GM18907 (cell line): ENCODE results near the gene SNED1.

Source experiments
- ATAC-seq: cut with Tn5 transposase; IDR thresholded peaks from one replicate; pipeline ENCODE4 v1.9.1; 2021; ENCODE audit warnings: mild to moderate bottlenecking, moderate library complexity; ENCODE audit not compliant: unreplicated experiment

SNED1 gene

DNA sequence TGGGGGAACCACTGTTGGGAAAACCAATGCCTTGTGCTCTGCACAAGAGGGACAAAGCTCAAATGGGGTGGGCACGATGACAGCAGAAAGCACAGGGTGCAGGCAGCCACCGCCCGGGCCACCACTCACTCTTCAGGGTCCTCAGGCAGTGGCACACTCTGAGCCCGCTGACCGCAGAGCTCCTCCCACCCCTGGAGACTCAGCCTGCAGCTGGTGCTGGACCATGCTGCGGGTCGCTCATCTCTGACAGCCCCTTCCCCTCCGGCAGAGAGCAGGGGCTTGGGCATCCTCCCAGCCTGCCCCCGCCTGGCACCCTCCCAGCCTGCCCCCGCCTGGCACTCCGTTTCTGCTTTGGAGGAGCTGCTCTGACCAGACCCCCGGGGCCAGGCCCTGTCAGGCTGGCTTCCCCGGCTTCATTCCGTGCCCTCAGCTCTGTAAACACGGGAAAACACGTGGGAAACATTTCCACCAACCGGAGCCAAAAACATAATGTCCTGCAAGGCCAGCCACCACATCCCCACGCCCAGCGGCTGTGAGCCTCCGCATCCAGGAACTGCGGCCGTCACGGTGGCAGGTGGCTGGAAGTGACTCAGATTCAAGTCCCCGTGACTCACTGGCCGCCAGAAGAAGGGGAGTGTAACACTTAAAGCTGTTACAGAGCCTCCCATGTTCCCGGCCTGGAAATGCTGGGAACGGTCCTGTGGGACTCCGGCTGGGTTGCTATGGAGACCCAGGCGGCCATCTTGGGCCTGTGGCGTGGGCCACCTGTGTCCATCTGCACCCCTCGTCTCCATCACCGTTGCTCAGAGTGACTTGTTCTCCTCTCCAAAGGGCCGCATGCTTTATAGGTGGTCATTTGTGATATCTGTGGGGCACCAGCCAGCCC, 6.8 kb upstream of the SNED1 start:
- no peak for ATAC-seq

DNA sequence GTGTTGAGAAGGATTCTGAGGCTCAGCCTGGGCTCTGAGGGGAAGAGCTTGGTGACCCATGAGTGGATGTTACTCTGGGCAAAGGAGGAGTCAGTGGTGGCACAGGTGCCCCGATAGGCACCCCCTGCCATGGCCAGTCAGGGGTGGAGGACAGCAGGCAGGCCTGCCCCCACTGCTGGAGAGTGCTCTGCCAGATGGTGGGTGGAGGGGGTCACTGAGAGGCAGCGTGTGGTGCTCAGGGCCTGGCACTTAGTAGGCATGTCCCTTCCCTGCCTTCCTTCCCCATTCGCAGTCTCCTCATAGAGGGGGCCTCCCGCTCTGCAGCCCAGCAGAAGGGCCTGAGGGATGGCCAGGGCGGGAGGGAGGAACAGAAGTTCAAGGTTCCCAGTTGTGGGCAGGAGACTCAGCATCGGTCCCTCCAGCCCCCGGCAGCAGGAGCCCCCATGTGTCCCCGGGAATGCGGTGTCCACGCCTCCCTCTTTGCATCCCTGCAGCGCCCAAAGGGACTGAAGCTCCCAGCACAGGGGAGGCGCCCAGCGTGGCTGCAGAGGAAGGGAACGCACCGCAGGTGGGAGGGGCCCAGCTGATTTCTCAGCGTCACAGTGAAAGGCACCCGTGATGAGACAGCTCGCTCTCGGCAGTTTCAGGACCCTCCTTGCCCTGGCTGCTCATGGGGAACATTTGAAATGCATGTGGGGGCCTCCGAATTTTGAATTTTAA, 5.7 kb upstream of the SNED1 start:
- ATAC-seq, result no peak

DNA sequence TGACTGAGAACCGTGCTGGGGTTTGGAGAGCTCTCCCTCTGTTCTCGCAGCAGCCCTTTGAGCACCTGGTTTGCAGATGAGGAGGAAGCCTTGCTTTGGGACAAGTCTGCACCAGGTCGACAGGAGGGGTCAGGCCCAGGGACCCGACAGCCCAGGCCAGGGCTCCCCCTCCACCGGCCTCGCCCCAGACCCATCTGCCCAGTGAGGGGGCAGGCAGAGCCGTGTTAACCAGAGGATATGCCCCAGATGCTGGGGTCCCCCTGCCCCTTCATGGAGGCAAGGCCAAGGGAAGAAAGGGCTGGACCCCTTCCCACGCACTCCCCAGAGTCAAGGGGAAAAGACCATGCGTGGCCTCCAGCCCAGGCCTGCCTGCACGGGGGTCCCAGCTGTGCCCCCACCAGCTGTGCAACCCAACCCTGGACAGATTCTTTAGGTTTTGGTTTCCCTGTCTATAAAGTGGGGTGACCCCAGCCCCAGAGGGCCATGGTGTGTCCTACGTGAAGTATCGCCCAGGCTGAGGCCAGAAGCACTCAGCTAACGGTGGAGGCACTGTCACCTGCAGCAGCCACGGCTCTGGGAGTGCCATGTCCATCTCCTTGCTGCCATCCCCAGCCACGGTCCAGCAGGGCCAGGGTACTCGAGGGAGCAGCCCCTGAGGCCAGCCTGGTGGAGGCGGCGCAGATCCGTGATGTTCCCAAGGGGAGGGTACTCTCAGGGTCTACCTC, 4.8 kb upstream of the SNED1 start:
- ATAC-seq, result no peak

DNA sequence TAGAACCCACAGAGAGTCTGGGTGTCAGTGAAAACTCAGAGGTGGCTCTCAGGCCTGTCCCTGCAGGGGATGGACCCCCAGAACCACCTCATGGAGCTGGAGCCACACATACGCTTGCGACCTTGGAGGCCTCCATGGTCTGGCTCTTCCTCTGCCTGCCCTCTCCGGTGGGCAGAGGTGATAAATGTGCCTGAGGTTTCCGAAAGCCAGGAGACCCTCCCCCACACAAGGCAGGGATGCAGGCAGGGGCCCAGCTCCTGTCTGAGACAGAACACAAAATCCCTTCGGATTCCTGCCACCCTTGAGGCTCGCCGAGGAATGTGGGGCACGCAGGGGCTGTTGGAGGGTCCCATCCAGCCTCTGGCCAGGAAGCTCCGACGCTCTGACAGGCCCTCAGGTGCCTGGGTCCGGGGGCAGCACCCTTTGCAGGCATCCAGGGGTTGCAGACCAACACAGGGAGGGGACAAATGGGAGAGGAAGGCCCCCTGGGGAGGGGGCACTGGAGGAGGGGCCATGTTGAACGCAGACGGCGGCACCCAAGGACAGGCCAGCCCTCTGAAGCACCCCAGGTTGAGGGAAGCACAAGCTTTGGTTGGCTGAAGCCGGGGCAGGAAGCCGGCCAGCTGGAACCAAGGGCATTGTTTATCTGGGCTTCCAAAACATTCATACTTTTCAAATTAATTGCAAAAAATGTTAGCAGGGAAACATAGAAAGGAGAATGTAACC, 4.1 kb upstream of the SNED1 start:
- no peak for ATAC-seq

DNA sequence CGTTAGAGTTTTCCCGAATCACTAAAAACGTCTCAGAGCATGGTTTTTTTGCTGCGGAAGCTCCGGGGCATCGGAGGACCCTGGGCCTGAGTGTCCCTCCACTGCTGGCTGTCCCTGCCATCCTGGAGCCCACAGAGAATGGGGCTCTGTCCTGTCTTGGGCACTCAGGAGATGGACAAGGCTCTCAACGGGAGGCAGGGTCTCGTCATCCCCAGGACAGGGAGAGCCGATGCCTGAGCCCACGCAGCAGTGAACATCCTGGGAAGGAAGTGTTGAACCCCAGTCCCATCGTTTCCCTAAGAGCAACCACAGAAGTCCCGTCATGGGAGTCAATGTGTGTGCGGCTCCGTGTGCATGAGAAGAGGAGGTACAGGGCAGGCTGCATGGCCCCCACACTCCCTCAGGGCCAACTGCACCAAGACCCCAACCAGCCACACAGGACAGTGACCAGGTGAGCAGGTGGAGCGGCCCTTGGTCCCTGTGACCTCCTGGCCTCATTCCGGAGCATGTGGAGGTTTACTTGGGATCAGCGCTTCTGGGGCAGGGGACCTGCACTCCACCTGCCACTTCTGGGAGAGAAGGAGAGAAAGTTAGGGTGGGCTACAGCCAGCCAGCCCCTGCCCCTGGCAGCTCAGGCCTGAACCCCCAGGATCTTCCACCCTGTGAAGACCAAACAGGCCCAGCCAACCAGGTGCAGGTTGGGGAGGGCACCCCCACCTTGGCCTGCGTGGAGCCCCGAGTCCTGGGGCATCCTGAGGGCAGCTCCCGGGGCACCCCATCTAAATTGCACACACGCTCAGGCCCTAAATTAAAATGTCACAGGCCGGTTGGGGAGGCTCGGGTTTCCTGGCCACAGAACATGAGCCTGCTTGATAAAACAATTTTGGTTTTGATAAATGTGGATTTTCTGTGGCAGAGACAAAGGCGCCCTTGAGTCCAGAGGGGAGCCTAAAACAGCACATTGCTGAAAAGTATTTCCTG, 3.1 kb upstream of the SNED1 start:
- ATAC-seq, result no peak

DNA sequence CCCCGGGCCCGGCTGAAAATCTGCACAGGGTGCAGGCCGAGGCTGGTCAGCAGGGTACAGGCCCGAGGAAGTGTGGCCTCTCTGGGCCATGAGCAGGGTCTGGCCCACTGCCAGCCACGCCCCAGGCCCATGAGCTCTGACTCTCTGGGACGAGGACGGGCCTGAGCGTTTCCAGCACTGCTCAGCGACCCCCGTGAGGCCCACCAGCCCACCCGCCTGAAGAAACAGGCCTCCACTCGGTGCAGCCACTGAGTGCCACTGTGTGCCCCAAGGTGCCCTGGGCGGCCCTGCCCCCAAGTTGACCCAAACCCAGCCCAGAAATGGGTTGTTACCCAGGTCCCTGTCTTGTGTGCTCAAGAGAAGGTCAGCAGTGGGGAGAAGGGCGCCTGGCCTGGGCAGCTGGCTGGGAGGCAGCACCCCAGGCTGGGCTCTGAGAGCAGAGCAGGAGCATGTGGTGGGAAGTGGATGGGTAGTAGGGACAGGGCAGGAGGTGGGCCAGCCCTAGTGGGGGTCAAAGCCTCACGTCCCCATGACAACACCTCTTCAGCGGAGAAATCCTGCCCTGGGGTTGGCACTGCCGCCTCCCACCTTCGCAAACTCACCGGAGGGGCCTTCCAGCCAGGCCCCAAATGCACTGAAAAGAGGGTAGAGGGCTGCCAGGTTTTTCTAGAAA, 2.1 kb upstream of the SNED1 start:
- ATAC-seq, result no peak

DNA sequence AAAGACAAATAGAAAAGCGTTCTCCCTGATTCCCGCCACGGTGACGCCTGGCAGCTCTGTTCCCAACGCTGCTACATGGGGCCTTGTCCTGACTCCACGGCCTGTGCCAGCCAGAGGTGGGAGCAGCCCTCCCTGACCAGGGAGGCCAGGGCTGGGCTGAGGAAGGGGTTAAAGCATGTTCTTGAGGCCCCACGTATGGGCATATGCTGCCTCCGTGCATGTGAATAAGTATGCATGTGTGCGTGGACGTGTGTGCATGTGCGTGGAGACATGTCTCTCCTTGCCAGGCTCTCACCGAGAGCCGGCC, 1.6 kb upstream of the SNED1 start:
- ATAC-seq, result no peak

DNA sequence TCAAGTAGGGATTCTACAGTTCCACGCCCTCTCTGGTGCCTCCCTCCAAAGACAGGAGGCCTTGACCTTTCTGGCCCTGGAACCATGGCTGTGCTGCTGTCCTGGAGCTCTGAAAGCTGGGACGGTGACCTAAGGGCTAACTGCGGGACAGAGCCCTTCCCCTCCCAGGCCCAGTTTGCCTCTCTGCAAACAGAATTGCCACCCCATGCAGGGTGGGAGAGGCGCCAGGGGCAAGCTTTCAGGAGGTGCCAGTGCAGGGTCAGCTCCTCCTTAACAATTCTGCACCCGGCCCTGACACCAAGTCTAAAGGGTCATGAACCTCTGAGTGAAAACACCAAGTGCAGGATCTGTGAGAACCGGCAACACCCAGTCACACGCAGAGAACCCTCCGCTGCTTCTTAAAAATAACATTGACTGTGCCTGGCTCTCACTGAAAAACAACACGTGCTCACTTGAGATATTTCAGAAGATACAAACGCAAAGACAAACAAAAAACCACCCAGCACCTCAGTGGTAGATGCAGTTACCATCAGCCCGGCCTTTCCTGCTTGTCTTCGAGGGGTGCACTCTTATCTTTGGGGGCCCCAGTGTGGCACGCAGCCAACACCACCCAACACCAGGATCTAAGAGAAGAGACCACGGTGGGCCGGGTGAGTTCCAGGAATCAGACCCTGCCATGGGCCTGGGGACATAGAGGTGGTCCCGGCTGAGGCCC, 1.1 kb upstream of the SNED1 start:
- no peak for ATAC-seq

DNA sequence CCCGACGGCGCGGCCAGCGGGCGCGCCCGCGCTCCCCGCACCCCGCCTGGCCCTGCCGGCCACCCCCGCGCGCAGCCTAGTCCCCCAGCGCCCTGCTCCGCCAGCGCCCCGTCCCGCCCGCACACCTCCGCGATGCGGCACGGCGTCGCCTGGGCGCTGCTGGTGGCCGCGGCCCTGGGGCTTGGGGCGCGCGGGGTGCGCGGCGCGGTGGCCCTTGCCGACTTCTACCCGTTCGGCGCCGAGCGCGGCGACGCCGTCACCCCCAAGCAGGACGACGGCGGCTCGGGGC, 232 bp downstream of the SNED1 start:
- ATAC-seq, result no peak

DNA sequence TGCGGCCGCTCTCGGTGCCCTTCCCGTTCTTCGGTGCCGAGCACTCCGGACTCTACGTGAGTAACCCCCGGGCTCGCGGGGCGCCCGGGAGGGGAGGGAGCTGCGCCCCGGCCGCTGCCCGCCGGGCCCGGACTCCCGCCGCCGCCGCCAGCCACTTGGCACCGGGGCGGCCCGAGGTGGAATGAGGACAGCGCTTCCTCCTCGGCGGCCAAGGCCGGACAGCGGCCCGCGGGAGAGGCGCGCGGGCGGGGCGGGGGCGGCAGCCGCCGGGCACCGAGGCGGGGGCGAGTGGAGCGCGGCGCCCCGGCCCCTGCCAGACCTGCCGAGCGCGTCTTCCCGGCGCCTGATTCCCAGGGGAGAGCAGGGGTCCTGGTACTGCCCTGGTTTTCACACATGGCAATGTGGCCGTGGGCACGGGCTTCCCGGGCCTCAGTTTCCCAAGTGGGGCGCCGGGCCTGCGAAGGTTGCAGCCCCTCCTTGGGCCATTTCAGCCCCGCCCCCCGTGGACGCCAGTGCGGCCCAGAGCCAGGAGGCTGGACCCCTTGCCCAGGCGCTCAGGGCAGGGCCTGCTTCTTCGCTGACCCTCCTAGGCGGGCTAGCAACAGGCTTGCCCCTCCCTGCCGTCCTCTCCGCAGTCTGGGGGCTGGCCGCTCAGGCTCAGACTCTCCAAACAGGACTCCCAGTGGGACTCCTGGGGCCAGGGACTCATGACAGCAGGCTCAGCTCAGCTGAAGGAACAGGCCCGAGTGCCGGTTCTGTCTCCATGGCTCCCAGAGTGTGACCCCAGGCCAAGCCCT, 775 bp downstream of the SNED1 start:
- no peak for ATAC-seq

DNA sequence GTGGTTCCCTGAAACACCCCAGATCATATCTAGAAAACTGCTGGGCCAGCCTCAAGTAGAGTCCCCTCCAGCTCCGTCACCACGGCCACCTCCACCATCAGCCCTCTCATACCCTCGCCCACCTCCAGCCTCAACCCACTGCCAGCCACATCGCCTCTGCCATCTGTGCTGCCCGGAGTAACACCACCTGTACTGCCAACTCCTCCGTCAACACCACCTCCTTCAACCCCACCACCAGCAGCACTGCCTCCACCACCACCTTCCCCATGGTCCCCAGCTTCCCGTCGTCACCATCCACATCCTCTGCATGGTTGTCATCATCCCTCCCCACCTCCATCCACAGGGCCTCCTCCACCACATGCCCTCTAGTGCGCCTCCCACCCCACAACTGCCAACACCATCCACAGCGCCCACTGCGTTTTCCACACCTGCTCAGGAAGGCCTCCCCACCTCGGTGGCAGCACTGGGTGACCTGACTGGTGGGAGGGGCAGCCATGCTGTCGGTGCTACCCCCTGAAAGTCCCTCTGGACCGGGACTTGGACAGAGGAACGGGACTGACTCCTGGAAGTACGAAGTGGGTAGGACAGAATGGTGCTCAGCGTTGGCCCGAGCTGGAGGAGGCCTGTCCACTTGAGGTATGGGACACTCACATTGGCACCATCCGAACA, 1.6 kb downstream of the SNED1 start:
- no peak for ATAC-seq

DNA sequence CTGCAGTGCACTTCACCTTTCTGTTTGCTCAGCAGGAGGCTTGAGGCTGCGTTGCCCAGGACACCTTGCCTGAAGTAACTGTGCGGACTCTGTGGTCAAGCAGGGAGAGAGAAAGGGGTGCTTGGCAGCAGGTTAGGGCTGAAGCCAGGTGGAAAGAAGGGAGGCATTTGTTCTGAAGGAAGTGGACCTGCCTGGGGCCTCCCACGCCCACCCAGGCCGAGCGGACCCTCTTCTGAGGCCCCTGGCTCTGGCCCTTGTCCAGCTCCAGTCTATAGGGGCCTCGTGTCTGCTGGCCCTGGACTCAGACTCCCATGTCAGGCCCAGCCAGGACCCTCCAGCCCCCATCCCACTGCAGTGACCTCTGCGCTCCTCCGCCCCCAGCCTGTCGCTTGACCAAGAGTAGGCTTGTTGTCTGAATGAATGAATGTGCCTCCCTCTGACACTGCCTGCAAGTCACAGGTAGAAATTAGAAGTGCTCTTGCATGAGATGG, 2.5 kb downstream of the SNED1 start:
- no peak for ATAC-seq

DNA sequence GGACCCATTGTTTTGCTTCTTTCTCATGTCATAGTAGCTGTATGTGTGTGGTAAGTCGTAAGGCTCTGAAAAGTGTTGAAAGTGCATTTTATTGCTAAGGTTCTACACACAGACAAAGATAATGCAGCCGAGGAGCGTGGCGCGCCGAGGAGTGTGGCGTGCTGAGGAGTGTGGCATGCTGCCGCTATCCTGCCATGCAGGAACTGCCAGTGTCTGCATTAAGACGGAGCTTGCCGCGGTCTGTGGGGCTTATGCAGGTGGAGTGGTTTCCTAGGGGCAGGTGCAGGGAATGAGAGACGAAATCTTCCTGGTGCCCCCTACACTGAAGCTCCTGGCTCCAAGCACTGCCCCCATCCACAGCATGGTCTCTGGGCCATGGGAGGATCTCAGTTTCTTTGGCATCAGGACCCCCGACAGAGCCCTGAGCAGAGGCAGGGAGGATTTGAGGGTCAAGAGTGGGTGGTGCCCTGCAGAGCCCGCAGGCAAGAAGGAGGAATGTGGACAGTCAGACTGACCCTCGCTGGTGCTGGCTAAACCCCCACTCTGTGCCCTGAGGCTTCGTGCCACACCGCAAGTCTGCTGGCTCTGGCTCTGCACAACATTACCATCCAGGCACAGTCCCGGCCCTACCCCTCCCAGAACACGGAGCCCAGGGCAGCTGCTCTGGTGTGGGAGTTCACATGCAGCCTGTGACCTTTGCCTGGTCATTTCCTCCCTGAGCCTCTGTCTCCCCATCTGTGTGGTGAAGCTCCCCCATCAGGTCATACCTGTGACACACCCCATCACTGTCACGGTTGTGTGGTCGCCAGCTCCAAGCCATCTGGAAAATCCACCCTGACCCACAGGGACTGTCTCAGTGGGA, 3.2 kb downstream of the SNED1 start:
- ATAC-seq, result no peak

DNA sequence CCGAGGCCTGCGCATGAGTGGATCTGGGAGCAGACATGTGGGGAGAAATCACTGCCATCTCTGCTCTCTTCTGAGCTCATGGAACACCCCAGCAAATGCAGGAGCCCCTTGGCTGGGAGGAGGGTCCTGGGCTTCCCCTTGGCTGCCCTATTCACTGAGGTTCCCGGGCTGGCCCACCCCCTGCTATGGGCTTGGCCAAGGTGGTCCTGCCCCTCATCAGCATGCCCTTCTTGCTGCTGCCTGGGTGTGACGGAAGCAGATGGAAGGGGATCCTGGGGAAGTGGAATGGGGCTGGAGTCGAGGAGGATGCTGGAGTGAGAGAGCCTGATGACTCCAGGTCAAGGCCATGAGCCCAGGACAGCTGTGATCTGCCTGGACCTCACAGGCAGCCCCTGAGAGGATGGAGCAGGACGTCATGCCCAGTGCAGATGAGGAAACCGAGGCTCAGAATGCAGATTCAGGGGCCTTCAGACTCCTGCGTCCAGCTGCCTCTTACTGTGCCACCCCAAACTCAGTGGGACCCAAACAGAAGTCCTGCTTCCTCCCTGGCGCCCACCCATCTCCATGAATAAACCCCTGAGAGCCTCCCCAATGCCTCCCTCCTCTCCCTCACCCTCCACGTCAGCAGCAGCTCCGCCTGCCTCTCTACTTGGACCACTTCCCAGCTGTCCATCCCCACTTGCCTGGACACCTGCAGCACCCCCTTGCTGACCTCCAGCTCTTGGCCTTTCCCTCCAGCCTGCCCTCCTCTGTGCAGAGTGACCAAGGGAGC, 4.0 kb downstream of the SNED1 start:
- ATAC-seq, result no peak

DNA sequence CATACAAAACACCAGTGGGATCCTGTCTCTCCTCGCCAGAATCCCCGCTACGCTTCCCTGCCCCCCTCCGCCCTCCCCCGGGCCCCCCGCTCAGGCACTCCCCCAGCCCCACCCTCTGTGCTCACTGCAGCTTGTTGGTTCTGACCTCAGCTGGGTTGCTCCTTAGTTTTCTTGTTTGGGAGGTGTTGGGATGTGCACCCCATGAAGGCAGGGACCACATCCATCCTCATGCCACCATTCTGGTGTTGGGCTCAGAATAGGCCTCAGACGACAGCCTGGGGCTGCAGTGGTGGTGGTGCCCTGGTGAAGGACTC, 4.6 kb downstream of the SNED1 start:
- ATAC-seq, result no peak

DNA sequence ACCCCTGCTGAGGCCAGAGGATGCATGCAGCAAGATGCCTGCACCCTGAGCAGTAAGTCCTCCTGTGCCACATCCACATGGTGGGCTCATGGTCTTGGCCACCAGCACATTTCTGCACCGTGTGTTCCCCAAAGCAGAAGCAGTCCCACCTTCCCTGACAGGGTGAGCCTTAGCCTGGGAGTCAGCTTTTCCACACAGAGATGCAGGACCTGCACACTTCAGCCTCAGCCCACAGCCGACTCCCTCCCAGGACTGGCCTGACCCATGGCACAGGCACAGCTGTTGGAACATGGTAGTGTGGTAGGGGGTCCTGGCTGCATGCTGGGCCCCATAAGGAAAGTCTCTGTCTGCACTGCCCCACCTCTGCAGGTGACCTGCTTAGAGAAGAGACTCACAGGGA, 5.0 kb downstream of the SNED1 start:
- ATAC-seq, result no peak
